ENCODE results near the gene CCDC71L. TPM values are rescaled to one million over a fixed set of nuclear protein-coding genes. Genes with fewer than 3 reads are reported as not detected.

Gene CCDC71L
- total and polyA plus RNA-seq, 4 experiments from 2014 or later, result 2.6 to 16.6 (median 10.6) TPM

DNA sequence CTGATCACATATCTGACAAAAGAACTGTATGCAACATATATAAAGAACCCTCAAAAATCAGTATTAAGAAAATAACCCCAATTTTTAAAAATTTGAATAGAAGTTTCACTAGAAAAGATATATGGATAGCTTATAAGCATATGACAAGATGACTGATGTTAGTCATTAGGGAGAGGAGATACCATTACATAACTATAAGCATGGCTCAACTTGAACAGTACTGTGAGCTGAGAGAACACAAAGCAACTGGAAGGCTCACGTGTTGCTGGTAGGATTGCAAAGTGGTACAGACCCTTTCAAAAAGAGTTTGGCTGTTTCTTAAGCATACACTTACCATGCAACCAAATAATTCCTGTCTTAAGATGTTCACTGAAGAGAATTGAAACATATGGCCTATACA lies 14.7 kb downstream of the CCDC71L start:
- Mint-ChIP-seq H3K4me3 (no peak overlapping the region), H3K9me3 (peaks cover 0 to 3% (median 0%) of the 10 kb centered on the region in 8 donors), H3K4me1 (no peaks in the 10 kb centered on the region), H3K27me3 (peaks cover 1 to 3% of the 10 kb centered on the region in 2 donors), H3K27ac (no peak overlapping the region), H3K36me3 (peaks cover 0 to 4% of the 10 kb centered on the region in 2 donors)
- H3K27me3 ChIP-seq (ENCODE audit: insufficient read depth, low read length), result no peaks in the 10 kb centered on the region
- H3K4me1 ChIP-seq (ENCODE audit: insufficient read depth, low read length), result no peaks in the 10 kb centered on the region
- no peak for DNase-seq
- CTCF ChIA-PET (ENCODE audit: partially characterized antibody), result no interaction called here
- H3K27ac ChIP-seq (ENCODE audit: low read depth, low read length), result no peak overlapping the region
- H3K9me3 ChIP-seq (ENCODE audit: control insufficient read depth in 1 of 2, low read length in 2 of 2), result no peaks in the 10 kb centered on the region
- no peaks in the 10 kb centered on the region for H3K36me3 ChIP-seq (ENCODE audit: insufficient read depth, low read length)
- POLR2A ChIA-PET (ENCODE audit: partially characterized antibody), result no interaction called here
- H3K4me3 ChIP-seq (ENCODE audit: low read length in 2 of 2), result no peak overlapping the region
- intact Hi-C loops (cut with micrococcal nuclease), result no loop called here

GRCh38 chr7:106644999-106645398 lies 16.0 kb downstream of the CCDC71L start:
- peaks cover 0 to 4% of the 10 kb centered on the region in 2 donors for H3K36me3 Mint-ChIP-seq
- DNase-seq, result no peak
- H3K4me1 Mint-ChIP-seq, result no peaks in the 10 kb centered on the region
- H3K9me3 Mint-ChIP-seq, result peaks cover 0 to 3% (median 0%) of the 10 kb centered on the region in 8 donors
- H3K27me3 Mint-ChIP-seq, result peaks cover 1 to 3% of the 10 kb centered on the region in 2 donors
- no peak overlapping the region for H3K4me3 Mint-ChIP-seq
- POLR2A ChIA-PET (ENCODE audit: partially characterized antibody), result no interaction called here
- Histone ChIP-seq H3K4me3 (ENCODE audit: low read length in 2 of 2) (no peak overlapping the region), H3K27me3 (ENCODE audit: insufficient read depth, low read length) (no peaks in the 10 kb centered on the region), H3K27ac (ENCODE audit: low read depth, low read length) (no peak overlapping the region), H3K4me1 (ENCODE audit: insufficient read depth, low read length) (no peaks in the 10 kb centered on the region), H3K9me3 (ENCODE audit: control insufficient read depth in 1 of 2, low read length in 2 of 2) (no peaks in the 10 kb centered on the region), H3K36me3 (ENCODE audit: insufficient read depth, low read length) (no peaks in the 10 kb centered on the region)
- no peak overlapping the region for H3K27ac Mint-ChIP-seq
- CTCF ChIA-PET (ENCODE audit: partially characterized antibody), result no interaction called here
- intact Hi-C loops (cut with micrococcal nuclease), result no loop called here

GRCh38 chr7:106643216-106644000 lies 17.6 kb downstream of the CCDC71L start:
- Histone ChIP-seq H3K4me1 (ENCODE audit: insufficient read depth, low read length) (no peaks in the 10 kb centered on the region), H3K27ac (ENCODE audit: low read depth, low read length) (no peak overlapping the region), H3K9me3 (ENCODE audit: control insufficient read depth in 1 of 2, low read length in 2 of 2) (no peaks in the 10 kb centered on the region), H3K27me3 (ENCODE audit: insufficient read depth, low read length) (no peaks in the 10 kb centered on the region), H3K4me3 (ENCODE audit: low read length in 2 of 2) (no peak overlapping the region), H3K36me3 (ENCODE audit: insufficient read depth, low read length) (no peaks in the 10 kb centered on the region)
- ChIA-PET CTCF (ENCODE audit: partially characterized antibody) (interaction anchor here (1.3 to 1.8 kb wide), 3 partner anchors 8 to 14 kb away, joined by 3 to 4 read pairs (median 4); no protein-coding TSS in a partner anchor), POLR2A (ENCODE audit: partially characterized antibody) (no interaction called here)
- H3K4me3 Mint-ChIP-seq, result no peak overlapping the region
- H3K4me1 Mint-ChIP-seq, result no peaks in the 10 kb centered on the region
- no peaks in the 10 kb centered on the region for H3K36me3 Mint-ChIP-seq
- H3K27ac Mint-ChIP-seq, result no peak overlapping the region
- intact Hi-C loops (cut with micrococcal nuclease), result no loop called here
- H3K9me3 Mint-ChIP-seq, result peaks cover 0 to 3% (median 0%) of the 10 kb centered on the region in 8 donors
- peaks cover 1 to 7% of the 10 kb centered on the region in 2 donors for H3K27me3 Mint-ChIP-seq
- DNase-seq, result no peak

DNA sequence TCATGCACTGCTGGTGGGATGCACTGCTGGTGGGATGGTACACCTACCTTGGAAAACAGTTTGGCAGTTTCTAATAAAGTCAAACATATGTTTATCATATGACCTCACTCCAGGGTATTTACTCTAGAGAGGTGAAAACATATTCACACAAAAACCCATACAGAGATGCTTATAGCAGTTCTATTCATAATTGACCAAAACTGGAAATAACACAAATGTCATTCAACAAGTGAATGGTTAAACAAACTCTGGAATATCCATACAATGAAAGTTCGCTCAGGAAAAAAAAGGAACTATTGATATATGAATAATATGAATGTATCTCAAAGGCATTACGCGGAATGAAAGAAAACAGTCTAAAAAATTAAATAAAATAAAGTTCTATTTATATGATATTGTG lies 19.5 kb downstream of the CCDC71L start:
- H3K9me3 ChIP-seq (ENCODE audit: control insufficient read depth in 1 of 2, low read length in 2 of 2), result no peaks in the 10 kb centered on the region
- H3K27me3 ChIP-seq (ENCODE audit: insufficient read depth, low read length), result no peaks in the 10 kb centered on the region
- CTCF ChIA-PET (ENCODE audit: partially characterized antibody), result interaction anchor here (1.2 to 2.2 kb wide), 3 partner anchors 12 to 17 kb away, joined by 4 to 7 read pairs (median 4); no protein-coding TSS in a partner anchor
- Mint-ChIP-seq H3K36me3 (no peaks in the 10 kb centered on the region), H3K27me3 (peaks cover 1 to 4% of the 10 kb centered on the region in 2 donors), H3K9me3 (peaks cover 0 to 3% (median 0%) of the 10 kb centered on the region in 8 donors), H3K4me1 (no peaks in the 10 kb centered on the region), H3K27ac (no peak overlapping the region), H3K4me3 (no peak overlapping the region)
- no peak overlapping the region for H3K4me3 ChIP-seq (ENCODE audit: low read length in 2 of 2)
- H3K4me1 ChIP-seq (ENCODE audit: insufficient read depth, low read length), result no peaks in the 10 kb centered on the region
- POLR2A ChIA-PET (ENCODE audit: partially characterized antibody), result no interaction called here
- no peak for DNase-seq
- no peaks in the 10 kb centered on the region for H3K36me3 ChIP-seq (ENCODE audit: insufficient read depth, low read length)
- H3K27ac ChIP-seq (ENCODE audit: low read depth, low read length), result no peak overlapping the region
- intact Hi-C loops (cut with micrococcal nuclease), result no loop called here

DNA sequence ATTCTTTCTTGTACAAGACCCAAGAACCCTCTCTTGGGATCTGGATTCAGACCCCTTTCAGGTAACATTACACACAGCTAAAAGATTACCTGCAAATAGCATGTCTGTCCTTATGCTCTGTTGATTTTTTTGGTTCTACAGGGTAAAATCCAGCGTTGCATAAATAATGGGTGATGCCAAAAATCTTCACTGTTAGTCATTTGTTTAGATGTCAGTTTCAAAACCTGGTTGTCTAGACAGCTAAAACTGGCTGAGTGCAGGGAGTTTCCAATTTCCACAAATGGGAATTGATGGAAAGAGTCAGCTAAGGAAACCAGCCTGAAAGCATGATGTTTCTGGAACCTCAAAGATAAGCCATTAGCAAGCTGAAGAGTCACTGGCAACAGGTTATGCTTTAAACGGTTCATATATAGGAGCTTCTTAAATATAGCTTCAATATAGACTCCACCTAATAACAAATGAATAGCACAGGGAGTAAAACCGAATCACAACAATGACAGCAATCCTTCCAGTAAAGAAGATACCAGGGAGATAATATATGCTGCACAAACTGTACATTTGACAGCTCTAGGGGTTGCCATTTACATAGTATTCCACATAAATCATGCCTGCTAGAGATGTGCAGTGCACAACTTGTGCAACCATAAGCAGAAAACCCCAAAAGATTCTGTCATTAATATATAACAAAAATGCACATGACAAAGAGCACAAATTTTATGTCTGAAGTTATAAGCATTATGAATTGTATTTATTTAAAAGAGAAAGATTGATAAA lies 20.4 kb downstream of the CCDC71L start:
- H3K27ac Mint-ChIP-seq, result no peak overlapping the region

GRCh38 chr7:106639476-106640334 lies 21.3 kb downstream of the CCDC71L start:
- peaks cover 0 to 3% (median 0%) of the 10 kb centered on the region in 8 donors for H3K9me3 Mint-ChIP-seq
- H3K27me3 ChIP-seq (ENCODE audit: insufficient read depth, low read length), result no peaks in the 10 kb centered on the region
- H3K4me3 ChIP-seq (ENCODE audit: low read length in 2 of 2), result no peak overlapping the region
- ChIA-PET POLR2A (ENCODE audit: partially characterized antibody) (no interaction called here), CTCF (ENCODE audit: partially characterized antibody) (interaction anchor here (2.2 kb wide), 1 partner anchor 19 kb away, joined by 7 read pairs; no protein-coding TSS in a partner anchor)
- no peaks in the 10 kb centered on the region for H3K4me1 ChIP-seq (ENCODE audit: insufficient read depth, low read length)
- peaks cover 3 to 12% of the 10 kb centered on the region in 2 donors for H3K27me3 Mint-ChIP-seq
- H3K27ac Mint-ChIP-seq, result no peak overlapping the region
- no peaks in the 10 kb centered on the region for H3K36me3 Mint-ChIP-seq
- no peaks in the 10 kb centered on the region for H3K9me3 ChIP-seq (ENCODE audit: control insufficient read depth in 1 of 2, low read length in 2 of 2)
- intact Hi-C loops (cut with micrococcal nuclease), result no loop called here
- H3K4me3 Mint-ChIP-seq, result no peak overlapping the region
- no peaks in the 10 kb centered on the region for H3K4me1 Mint-ChIP-seq
- H3K27ac ChIP-seq (ENCODE audit: low read depth, low read length), result no peak overlapping the region
- no peak for DNase-seq
- H3K36me3 ChIP-seq (ENCODE audit: insufficient read depth, low read length), result no peaks in the 10 kb centered on the region

More for the DNA sequence above, 20.4 kb downstream of the CCDC71L start:
- ChIA-PET POLR2A (ENCODE audit: partially characterized antibody) (no interaction called here), CTCF (ENCODE audit: partially characterized antibody) (interaction anchor here (2.2 kb wide), 1 partner anchor 18 kb away, joined by 7 read pairs; no protein-coding TSS in a partner anchor)
- H3K9me3 Mint-ChIP-seq, result peaks cover 0 to 3% (median 0%) of the 10 kb centered on the region in 8 donors
- H3K36me3 ChIP-seq (ENCODE audit: insufficient read depth, low read length), result no peaks in the 10 kb centered on the region
- no peaks in the 10 kb centered on the region for H3K36me3 Mint-ChIP-seq
- H3K27ac ChIP-seq (ENCODE audit: low read depth, low read length), result no peak overlapping the region
- no peak overlapping the region for H3K4me3 Mint-ChIP-seq
- no peaks in the 10 kb centered on the region for H3K4me1 Mint-ChIP-seq
- no peak for DNase-seq
- no peaks in the 10 kb centered on the region for H3K4me1 ChIP-seq (ENCODE audit: insufficient read depth, low read length)
- no peaks in the 10 kb centered on the region for H3K9me3 ChIP-seq (ENCODE audit: control insufficient read depth in 1 of 2, low read length in 2 of 2)
- intact Hi-C loops (cut with micrococcal nuclease), result no loop called here
- peaks cover 1 to 6% of the 10 kb centered on the region in 2 donors for H3K27me3 Mint-ChIP-seq
- H3K27me3 ChIP-seq (ENCODE audit: insufficient read depth, low read length), result no peaks in the 10 kb centered on the region
- no peak overlapping the region for H3K4me3 ChIP-seq (ENCODE audit: low read length in 2 of 2)
